K562 (cell line): ENCODE results near the gene MVK. TPM values are rescaled to one million over a fixed set of nuclear protein-coding genes. Genes with fewer than 3 reads are reported as not detected.

Experiments
- ATAC-seq: fragments of 200-7000 bp; cut with Tn5 transposase; 3 replicates; pipeline ENCODE4 v1.9.1; 2020; ENCODE audit warnings: moderate library complexity
- BruUV-seq: library from RNA; stranded (reverse); fragments of 400-500 nt; replicated peaks from 2 replicates; lab custom pipeline; 2021; lab: Mats Ljungman, UMichigan
- CTCF ChIA-PET: fragments of 300-600 bp; formaldehyde crosslinking; extraction: SDS; loops from one replicate; lab custom pipeline; 2021; ENCODE audit warnings: low intra/inter-chr PET ratio; lab: Yijun Ruan, JAX
- POLR2A ChIA-PET: fragments of 300-600, 350-650 bp; sonication (Branson Sonifier 250); formaldehyde crosslinking; extraction: SDS; loops from one replicate; lab custom pipeline; 2021; ENCODE audit warnings: antibody characterized with exemption, inconsistent platforms; lab: Yijun Ruan, JAX
- DNase-seq, 4 experiments: peaks; one replicate each; pipeline versions ENCODE4 v3.0.0 to v3.0.0-alpha.2; 2011 to 2018; ENCODE audit warnings: low spot score in 3 of 4, mixed read lengths in 3 of 4; ENCODE audit errors: extremely low read depth in 1 of 4
- FAIRE-seq: peaks from 2 replicates; lab custom pipeline; 2011; peaks lifted over from hg19 to GRCh38; lab: Jason Lieb, UNC
- H2AFZ ChIP-seq: 2 replicates; pipeline ENCODE4 v1.6.0; 2011; ENCODE audit warnings: low read depth, low read length, control low read depth, inconsistent platforms
- H3K27ac ChIP-seq: fragments of 200-600 bp; 3 replicates; pipeline ENCODE4 v1.8.0; 2011; ENCODE audit warnings: low read depth, mild to moderate bottlenecking, control low read depth, inconsistent platforms, low read length, moderate library complexity, mixed read lengths; ENCODE audit errors: extremely low read depth
- H3K27me3 ChIP-seq, 2 experiments: fragments of 300-600 bp in 1 of 2; 2 replicates in 1 of 2; 3 replicates in 1 of 2; pipeline versions ENCODE4 v1.6.0 to v1.8.0; 2011; ENCODE audit warnings: inconsistent platforms in 2 of 2, low read length in 2 of 2, mild to moderate bottlenecking in 1 of 2, mixed read lengths in 1 of 2, moderate library complexity in 1 of 2; ENCODE audit not compliant: control insufficient read depth in 2 of 2, insufficient read depth in 2 of 2
- H3K36me3 ChIP-seq: fragments of 300-600 bp; 3 replicates; pipeline ENCODE4 v1.8.0; 2011; ENCODE audit warnings: mild to moderate bottlenecking, low read length, inconsistent platforms; ENCODE audit not compliant: control insufficient read depth, insufficient read depth
- H3K4me1 ChIP-seq, 2 experiments: fragments of 200-600 bp in 1 of 2; replicated peaks in 1 of 2; 2 replicates in 1 of 2; 3 replicates in 1 of 2; pipeline versions ENCODE4 v1.5.1 to v1.8.0; 2011; ENCODE audit warnings: inconsistent platforms in 2 of 2, low read length in 2 of 2, mild to moderate bottlenecking in 1 of 2, mixed read lengths in 1 of 2, moderate library complexity in 1 of 2; ENCODE audit not compliant: control insufficient read depth in 2 of 2, insufficient read depth in 2 of 2
- H3K4me2 ChIP-seq: 2 replicates; pipeline ENCODE4 v1.6.1; 2011; ENCODE audit warnings: low read length, control low read depth, inconsistent platforms, mixed read lengths; ENCODE audit not compliant: insufficient read depth
- H3K4me3 ChIP-seq: fragments of 200-600 bp; sonication (generic), shearing (Covaris generic); 2 replicates; pipeline ENCODE4 v1.5.1; 2016; ENCODE audit warnings: control low read depth, inconsistent platforms
- H3K79me2 ChIP-seq: fragments of 200-600 bp; 3 replicates; pipeline ENCODE4 v1.8.0; 2011; ENCODE audit warnings: low read length, inconsistent platforms; ENCODE audit not compliant: control insufficient read depth, insufficient read depth
- H3K9ac ChIP-seq, 2 experiments: 2 replicates each; pipeline versions ENCODE4 v1.6.0 to v1.6.1; 2011; ENCODE audit warnings: low read depth in 2 of 2, low read length in 2 of 2, control low read depth in 1 of 2, inconsistent platforms in 1 of 2, mild to moderate bottlenecking in 1 of 2, mixed read lengths in 1 of 2; ENCODE audit not compliant: insufficient read depth in 1 of 2
- H3K9me1 ChIP-seq: one replicate; pipeline ENCODE4 v1.6.0; 2011; ENCODE audit warnings: inconsistent platforms, mild to moderate bottlenecking, low read length, moderate library complexity; ENCODE audit not compliant: control insufficient read depth, insufficient read depth
- H3K9me3 ChIP-seq: replicated peaks from 2 replicates; pipeline ENCODE4 v1.5.1; 2011; ENCODE audit warnings: low read depth, low read length, inconsistent platforms; ENCODE audit not compliant: control insufficient read depth, insufficient read depth
- H4K20me1 ChIP-seq: replicated peaks from 2 replicates; pipeline ENCODE4 v1.6.1; 2011; ENCODE audit warnings: low read length, inconsistent platforms, mixed read lengths; ENCODE audit not compliant: control insufficient read depth, insufficient read depth
- CSDE1 ChIP-seq, 2 experiments: fragments of 450-650 bp; IDR thresholded peaks; 2 replicates each; pipeline ENCODE4 v1.6.1; 2016; ENCODE audit warnings: mild to moderate bottlenecking in 1 of 2
- EGR1 ChIP-seq: fragments of 450-650 bp; conservative IDR thresholded peaks from 2 replicates; pipeline ENCODE4 v1.6.1; 2017; ENCODE audit warnings: mild to moderate bottlenecking
- KLF1 ChIP-seq: fragments of 450-650 bp; IDR thresholded peaks from 2 replicates; pipeline ENCODE4 v1.6.1; 2016; ENCODE audit warnings: missing genetic modification characterization, missing compliant biosample characterization
- OTX1 ChIP-seq: fragments of 450-650 bp; formaldehyde crosslinking; IDR thresholded peaks from 2 replicates; pipeline ENCODE4 v1.4.0; 2022; ENCODE audit warnings: mild to moderate bottlenecking
- PTTG1 ChIP-seq: fragments of 450-650 bp; IDR thresholded peaks from 2 replicates; pipeline ENCODE4 v1.6.1; 2016; ENCODE audit warnings: low read depth, mild to moderate bottlenecking, missing genetic modification characterization, missing compliant biosample characterization
- RBBP5 ChIP-seq: fragments of 200-600 bp; sonication (generic); IDR thresholded peaks from 2 replicates; pipeline ENCODE4 v1.6.1; 2012; ENCODE audit warnings: borderline replicate concordance, mild to moderate bottlenecking, low read length, control low read depth, inconsistent platforms; ENCODE audit not compliant: insufficient read depth, poor library complexity, severe bottlenecking
- RFX7 ChIP-seq: fragments of 250-450 bp; sonication (Bioruptor Pico); IDR thresholded peaks from 2 replicates; pipeline ENCODE4 v1.5.1; 2021; ENCODE audit warnings: mild to moderate bottlenecking
- RNF219 ChIP-seq: fragments of 250-450 bp; sonication (Bioruptor Pico); IDR thresholded peaks from 2 replicates; pipeline ENCODE4 v1.5.0; 2022; ENCODE audit warnings: mild to moderate bottlenecking
- TBL1XR1 ChIP-seq, 2 experiments: IDR thresholded peaks; 2 replicates each; pipeline ENCODE4 v1.6.1; 2012; ENCODE audit warnings: improper control_type of control experiment in 2 of 2, low read length in 2 of 2, mild to moderate bottlenecking in 1 of 2
- USF1 ChIP-seq: sonication (generic); formaldehyde crosslinking; IDR thresholded peaks from 2 replicates; pipeline ENCODE4 v1.9.0; 2022; ENCODE audit warnings: mild to moderate bottlenecking, missing genetic modification reagents
- ZBTB1 ChIP-seq: sonication (generic); formaldehyde crosslinking; IDR thresholded peaks from 2 replicates; pipeline ENCODE4 v1.8.1; 2023; ENCODE audit warnings: missing genetic modification reagents, low read depth, mild to moderate bottlenecking, borderline replicate concordance
- ZBTB12 ChIP-seq: fragments of 250-450 bp; sonication (Bioruptor Pico); IDR thresholded peaks from 2 replicates; pipeline ENCODE4 v1.4.0; 2020
- ZNF699 ChIP-seq: fragments of 250-450 bp; sonication (Bioruptor Pico); IDR thresholded peaks from 2 replicates; pipeline ENCODE4 v1.8.0; 2021; ENCODE audit warnings: mild to moderate bottlenecking, moderate library complexity; ENCODE audit not compliant: insufficient replicate concordance
- WGBS: fragments of 100-300 bp; shearing (Covaris generic); methylation state at CpG from one replicate; pipeline ENCODE4 v1.1.6; 2016; ENCODE audit warnings: low coverage, mixed read lengths; ENCODE audit not compliant: insufficient coverage; ENCODE audit errors: missing lambda C conversion rate; 5-methylcytosine and 5-hydroxymethylcytosine counted together
- in situ Hi-C: fragments of 300-500 bp; cut with MboI; formaldehyde crosslinking; loops from 4 replicates; pipeline ENCODE4 v1.15.0; 2018; ENCODE audit warnings: inconsistent platforms, mixed read lengths
- intact Hi-C: fragments of 100-400 bp; cut with micrococcal nuclease; formaldehyde crosslinking; loops from 2 replicates; pipeline ENCODE4 v1.14.2; 2022
- polyA plus RNA-seq, 8 experiments: library from polyadenylated mRNA; depleted of rRNA in 4 of 8; stranded (reverse) in 5 of 8; unstranded in 3 of 8; fragments of >200 nt; fragmentation: Nextera tagmentation in 2 of 8; fragmentation: Illumina TruSeq in 1 of 8; extraction: Ambion mirVana in 2 of 8; extraction: Trizol in 1 of 8; gene quantifications; 2 replicates each; pipeline versions ENCODE4 v1.2.1 to v1.2.3, GENCODE V29; 2011 to 2014; ENCODE audit warnings: inconsistent platforms in 1 of 8, missing spikeins in 1 of 8
- total RNA-seq, 7 experiments: library from RNA; depleted of rRNA in 6 of 7; stranded (reverse); fragments of >200 nt in 6 of 7; fragmentation: Illumina TruSeq in 2 of 7; extraction: Trizol in 2 of 7; gene quantifications; 2 replicates each; pipeline versions ENCODE4 v1.2.1 to v1.2.3, GENCODE V29; 2011 to 2021; ENCODE audit warnings: low replicate concordance in 1 of 7
- TF ChIP-seq, protein P1 (sequence below): fragments of 450-650 bp; IDR thresholded peaks from 2 replicates; pipeline ENCODE4 v1.6.1; 2016

The MVK gene
- total and polyA plus RNA-seq, 9 of the 15 experiments (the other 6 are each of a cell fraction or from before 2014, with no cell fraction given), result 0.41 to 33.6 (median 18.8) TPM

- intact Hi-C loops (no loop called here), in situ Hi-C loops (no loop called here)
- no peak for FAIRE-seq
- Histone ChIP-seq H4K20me1 (peaks cover 5% of the 10 kb centered on the region), H3K36me3 (no peaks in the 10 kb centered on the region), H3K4me2 (no peak overlapping the region), H3K79me2 (no peaks in the 10 kb centered on the region), H3K9ac (peak overlapping the region in 1 of 2 experiments; percentile 29; a peak in 1 of 4 replicates), H3K27me3 (peaks cover 17 to 55% of the 10 kb centered on the region in 2 experiments; a peak in 4 of 5 replicates), H3K4me1 (peaks cover 0 to 11% of the 10 kb centered on the region in 2 experiments; a peak in 2 of 5 replicates), H3K9me3 (no peaks in the 10 kb centered on the region), H3K9me1 (peaks cover 3% of the 10 kb centered on the region), H2AFZ (no peak overlapping the region), H3K4me3 (no peak overlapping the region), H3K27ac (no peak overlapping the region)
- WGBS, result 3% methylated on average over 29 of the region's 30 CpGs
- ChIA-PET CTCF (no interaction called here), POLR2A (interaction anchor here (0.6 to 0.9 kb wide), 2 partner anchors 9 to 10 kb away, joined by 4 to 5 read pairs; no protein-coding TSS in a partner anchor)
- DNase-seq, result peak in 3 of 4 experiments; percentile 20 to 53 (median 50)
- BruUV-seq, result no TSS peak
- ATAC-seq, result peak; percentile 50
- TF ChIP-seq ZNF699 (no peak), CSDE1 (IDR thresholded peaks at IDR 0.05) (no peak), PTTG1 (tag) (no peak), ZBTB1 (CRISPR knock-in tag) (no peak), KLF1 (tag) (no peak), RNF219 (CRISPR knock-in tag) (no peak), USF1 (CRISPR knock-in tag) (no peak), ZBTB12 (CRISPR knock-in tag) (no peak), OTX1 (no peak), RFX7 (CRISPR knock-in tag) (no peak), EGR1 (no peak), RBBP5 (no peak), TBL1XR1 (IDR thresholded peaks at IDR 0.05; ENCODE audit: low read length in 2 of 2) (no peak)
- TF ChIP-seq, protein P1, sequence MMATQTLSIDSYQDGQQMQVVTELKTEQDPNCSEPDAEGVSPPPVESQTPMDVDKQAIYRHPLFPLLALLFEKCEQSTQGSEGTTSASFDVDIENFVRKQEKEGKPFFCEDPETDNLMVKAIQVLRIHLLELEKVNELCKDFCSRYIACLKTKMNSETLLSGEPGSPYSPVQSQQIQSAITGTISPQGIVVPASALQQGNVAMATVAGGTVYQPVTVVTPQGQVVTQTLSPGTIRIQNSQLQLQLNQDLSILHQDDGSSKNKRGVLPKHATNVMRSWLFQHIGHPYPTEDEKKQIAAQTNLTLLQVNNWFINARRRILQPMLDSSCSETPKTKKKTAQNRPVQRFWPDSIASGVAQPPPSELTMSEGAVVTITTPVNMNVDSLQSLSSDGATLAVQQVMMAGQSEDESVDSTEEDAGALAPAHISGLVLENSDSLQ, result peak; percentile 58; the same call in 1 of the 2 replicates
These were observed 32.9 kb downstream of the MVK start for GRCh38 chr12:109606320-109607028.
